Jurkat, Clone E6-1 (cell line): ENCODE results near the gene MATK.
"Not testable (repeated sequence)": the region's sequence is repeated elsewhere in the genome, so short reads cannot be mapped to it uniquely, and the experiment has no call there.

Experiments
- DNase-seq: peaks from one replicate; pipeline ENCODE4 v3.0.0-alpha.2; 2011; ENCODE audit warnings: low read depth, low spot score
- H3K4me3 ChIP-seq: 2 replicates; pipeline ENCODE4 v1.5.1; 2011; ENCODE audit warnings: mild to moderate bottlenecking, low read length, control low read depth, moderate library complexity

MATK gene

DNA sequence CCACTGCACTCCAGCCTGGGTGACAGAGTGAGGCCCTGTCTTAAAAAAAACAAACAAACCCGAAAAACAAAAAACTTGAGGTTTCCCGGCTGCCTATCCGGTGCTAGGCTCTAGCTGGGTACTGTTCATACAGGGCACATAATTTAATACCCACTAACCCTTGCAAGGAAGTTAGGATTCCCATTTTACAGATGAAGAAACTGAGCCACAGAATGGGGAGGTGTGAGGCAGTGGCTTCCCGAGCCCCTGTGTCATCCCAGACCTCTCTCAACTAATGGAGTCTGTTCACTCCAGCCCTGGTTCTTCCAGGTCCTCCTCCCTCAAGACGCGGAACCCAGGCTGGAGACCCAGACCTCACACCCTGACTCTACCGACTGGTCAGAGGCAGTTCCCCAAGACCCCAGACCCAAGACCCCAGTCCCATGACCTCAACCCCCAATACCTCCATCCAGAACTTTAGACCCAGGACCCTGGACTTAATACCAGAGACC lies 25.3 kb downstream of the MATK start:
- no peak for DNase-seq
- peak overlapping the region; percentile 98 for H3K4me3 ChIP-seq

DNA sequence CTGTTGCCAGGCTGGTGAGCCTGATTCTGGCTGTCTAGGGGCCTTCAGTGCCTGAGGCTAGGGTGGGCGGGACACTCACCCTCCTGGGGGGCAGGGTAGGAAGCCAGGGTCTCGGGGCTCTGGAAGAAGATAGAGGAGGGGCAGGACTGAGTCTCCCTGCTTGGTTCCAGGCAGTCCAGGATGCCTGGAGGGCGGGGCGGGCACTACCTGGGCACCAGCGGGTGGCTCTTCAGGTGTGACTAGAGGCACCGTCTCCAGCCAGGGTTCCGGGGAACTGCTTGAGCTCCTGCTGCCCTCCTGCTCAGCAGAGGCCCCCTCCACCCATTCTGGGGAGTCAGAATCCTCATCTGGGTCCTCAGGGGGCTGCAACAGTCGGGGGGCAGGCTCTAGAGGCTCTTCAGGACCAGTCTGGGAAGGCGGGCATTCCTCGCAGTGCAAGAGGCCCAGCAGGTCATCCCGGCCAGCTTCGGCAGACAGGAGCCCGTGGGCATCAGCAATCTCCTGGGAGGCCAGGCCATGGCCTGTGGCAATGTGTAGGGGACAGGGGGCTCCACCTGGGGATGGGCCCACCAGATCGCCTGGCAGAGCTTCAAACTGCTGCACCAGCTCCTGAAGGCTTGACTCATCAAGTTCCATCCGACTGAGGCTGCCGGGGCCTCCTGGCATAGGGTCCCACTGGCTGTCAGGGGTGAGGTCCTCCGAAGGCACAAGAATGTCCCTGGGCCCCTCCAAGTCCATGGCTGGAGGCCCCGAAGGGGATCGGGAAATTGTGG lies 26.5 kb downstream of the MATK start:
- H3K4me3 ChIP-seq = no peak overlapping the region
- no peak for DNase-seq

DNA sequence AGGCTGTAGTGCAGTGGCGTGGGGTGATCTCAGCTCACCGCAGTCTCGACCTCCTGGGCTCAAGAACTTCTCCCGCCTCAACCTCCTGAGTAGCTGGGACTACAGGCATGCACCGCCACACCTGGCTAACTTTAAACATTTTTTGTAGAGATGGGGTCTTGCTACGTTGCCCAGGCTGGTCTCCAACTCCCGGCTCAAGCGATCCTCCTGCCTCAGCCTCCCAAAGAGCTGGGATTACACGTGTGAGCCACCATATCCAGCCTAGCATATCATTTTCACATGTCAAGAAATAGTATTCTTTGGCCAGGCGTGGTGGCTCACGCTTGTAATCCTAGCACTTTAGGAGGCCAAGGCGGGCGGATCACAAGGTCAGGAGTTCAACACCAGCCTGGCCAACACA lies 27.9 kb downstream of the MATK start:
- not testable (repeated sequence) for DNase-seq, H3K4me3 ChIP-seq

DNA sequence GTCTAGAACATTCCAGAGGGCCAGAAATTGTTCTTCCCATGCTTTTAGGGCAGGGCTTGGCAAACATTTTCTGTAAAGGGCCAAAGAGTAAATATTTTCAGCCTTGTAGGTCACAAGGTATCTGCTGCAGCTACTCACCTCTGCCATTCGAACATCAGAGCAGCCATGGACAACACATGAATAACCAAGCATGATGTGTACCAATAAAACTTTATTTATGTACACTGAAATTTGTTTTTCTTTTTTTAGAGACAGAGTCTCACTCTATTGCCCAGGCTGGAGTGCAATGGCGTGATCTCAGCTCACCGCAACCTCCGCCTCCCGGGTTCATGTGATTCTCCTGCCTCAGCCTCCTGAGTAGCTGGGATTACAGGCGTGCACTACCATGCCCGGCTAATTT lies 28.5 kb downstream of the MATK start:
- not testable (repeated sequence) for H3K4me3 ChIP-seq, DNase-seq

DNA sequence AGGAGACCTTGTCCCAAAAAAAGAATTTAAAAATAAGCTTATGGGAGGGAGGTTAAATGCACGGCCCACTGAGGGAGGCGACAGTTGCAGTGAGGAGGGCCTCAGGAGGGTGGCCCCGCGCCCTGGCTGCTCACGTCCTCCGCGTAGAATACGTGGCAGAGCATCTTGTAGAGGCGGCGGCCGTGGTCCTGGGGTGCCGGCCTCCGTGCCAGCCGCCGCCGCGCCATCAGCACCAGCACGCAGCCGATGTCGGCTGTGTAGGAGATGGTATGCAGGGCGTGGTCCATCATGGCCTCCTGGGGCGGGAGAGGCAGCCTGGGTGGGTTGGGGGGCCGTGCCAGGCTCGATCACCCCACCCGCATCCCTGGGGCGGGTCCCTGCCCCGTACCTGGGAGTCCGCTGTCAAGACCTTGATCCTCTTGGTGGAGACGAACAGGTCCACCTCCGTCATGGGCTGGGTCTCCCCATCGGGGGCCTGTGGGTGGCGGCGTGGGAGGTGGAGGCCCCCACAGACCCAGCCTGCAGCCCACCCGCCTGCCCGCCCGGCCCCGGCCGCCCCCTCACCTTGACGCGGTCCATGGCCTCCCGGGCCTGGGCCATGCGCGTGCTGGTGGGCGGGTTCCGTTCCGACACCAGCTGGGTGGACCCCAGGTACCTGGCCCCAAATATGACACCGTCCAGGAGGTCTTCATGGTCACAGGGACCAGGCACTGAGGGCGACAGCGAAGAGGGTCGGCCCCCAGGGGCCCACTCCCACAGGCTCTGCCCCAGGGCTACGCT lies 32.4 kb downstream of the MATK start:
- DNase-seq = no peak
- H3K4me3 ChIP-seq = no peak overlapping the region

DNA sequence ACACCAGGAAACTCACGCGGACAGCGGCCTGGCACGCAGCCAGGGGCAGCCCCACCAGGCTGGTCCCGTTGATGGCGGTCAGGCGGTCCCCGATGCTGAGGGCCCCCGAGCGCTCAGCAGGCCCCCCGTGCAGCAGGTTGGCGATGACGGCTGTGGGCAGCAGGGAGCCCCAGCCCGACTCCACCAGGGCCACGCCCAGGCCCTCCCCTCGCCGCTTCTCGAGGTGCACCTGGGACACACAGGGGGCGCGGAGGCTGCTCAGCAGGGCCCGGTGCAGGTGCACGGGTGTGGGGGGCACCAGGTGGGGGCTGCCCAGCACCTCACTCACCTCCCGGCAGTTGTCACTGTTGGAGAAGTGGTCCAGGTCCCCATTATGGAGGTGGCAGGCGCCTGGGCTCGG lies 33.7 kb downstream of the MATK start:
- no peak for DNase-seq
- H3K4me3 ChIP-seq = no peak overlapping the region

DNA sequence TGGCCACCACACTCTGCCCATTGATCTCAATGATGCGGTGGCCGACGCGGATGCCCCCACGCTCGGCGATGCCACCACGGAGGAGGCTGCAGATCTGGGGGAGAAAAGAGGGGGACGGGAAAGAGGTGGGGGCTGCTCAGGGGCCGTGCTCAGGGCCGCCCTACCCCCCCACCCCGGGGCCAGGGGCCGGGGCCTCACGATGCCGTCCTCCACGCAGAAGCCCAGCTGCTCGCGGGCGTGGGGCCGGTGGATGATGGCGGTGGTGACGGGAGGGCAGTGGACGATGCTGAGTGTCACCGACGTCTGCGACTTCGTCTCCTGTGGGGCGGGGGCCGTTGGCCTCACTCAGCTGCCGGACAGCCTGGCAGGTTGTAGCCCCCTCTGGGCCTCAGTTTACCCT lies 34.9 kb downstream of the MATK start:
- no peak for DNase-seq
- no peak overlapping the region for H3K4me3 ChIP-seq

DNA sequence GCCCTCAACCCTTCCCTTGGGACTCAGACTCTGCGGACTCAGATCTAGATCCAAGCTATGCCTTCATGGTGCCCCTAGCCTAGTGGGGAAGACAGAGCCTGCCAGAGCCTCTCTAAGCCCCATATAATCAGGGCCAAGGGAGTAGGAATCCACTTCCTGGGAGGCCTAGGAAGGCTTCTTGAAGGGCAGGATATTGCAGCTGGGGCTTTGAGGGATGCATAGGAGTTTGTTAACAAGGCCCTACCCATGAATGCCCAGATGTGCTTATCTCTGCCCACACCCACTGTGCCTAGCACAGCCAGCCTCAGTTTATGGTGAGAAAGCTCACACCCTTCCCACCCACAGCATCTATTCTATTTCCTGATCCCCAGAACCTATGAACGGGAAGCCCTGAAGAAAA lies 36.0 kb downstream of the MATK start:
- DNase-seq = no peak
- H3K4me3 ChIP-seq = no peak overlapping the region

DNA sequence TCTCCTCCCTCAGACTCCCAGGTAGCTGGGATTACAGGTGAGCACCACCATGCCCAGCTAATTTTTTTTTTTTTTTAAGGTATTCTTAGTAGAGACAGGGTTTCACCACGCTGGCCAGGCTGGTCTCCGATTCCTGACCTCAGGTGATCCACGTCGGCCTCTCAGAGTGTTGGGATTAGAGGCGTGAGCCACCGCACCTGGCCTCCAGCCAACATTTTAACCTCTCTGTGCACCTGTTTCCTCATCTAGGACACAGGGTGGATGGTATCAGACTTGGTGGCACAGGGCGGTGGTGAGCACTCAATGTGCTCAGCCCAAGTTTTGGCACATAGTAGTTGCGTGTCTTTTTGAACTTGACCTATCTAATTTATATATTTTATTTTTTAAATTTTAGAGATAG lies 37.2 kb downstream of the MATK start:
- no peak overlapping the region for H3K4me3 ChIP-seq
- DNase-seq = no peak

DNA sequence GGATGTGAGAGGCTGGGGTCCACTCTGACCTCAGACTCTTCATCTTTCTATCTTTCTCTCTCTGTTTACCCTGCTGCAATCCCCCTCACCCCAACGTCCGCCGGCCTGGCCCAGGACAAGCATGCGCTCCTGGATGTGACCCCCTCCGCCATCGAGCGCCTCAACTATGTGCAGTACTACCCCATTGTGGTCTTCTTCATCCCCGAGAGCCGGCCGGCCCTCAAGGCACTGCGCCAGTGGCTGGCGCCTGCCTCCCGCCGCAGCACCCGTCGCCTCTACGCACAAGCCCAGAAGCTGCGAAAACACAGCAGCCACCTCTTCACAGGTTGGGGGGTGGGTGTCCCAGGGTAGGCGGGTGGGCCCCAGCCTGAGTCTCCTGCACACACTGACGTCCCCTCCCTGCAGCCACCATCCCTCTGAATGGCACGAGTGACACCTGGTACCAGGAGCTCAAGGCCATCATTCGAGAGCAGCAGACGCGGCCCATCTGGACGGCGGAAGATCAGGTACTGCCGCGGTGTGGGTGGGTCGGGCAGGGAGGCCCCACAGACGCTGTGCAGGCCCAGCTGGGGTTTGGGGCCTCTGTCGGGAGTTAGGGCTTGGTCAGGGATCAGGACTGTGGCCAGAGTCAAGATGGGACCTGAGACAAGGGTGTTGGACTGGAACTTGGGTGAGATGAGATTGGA lies 39.7 kb downstream of the MATK start:
- DNase-seq = no peak
- no peak overlapping the region for H3K4me3 ChIP-seq

DNA sequence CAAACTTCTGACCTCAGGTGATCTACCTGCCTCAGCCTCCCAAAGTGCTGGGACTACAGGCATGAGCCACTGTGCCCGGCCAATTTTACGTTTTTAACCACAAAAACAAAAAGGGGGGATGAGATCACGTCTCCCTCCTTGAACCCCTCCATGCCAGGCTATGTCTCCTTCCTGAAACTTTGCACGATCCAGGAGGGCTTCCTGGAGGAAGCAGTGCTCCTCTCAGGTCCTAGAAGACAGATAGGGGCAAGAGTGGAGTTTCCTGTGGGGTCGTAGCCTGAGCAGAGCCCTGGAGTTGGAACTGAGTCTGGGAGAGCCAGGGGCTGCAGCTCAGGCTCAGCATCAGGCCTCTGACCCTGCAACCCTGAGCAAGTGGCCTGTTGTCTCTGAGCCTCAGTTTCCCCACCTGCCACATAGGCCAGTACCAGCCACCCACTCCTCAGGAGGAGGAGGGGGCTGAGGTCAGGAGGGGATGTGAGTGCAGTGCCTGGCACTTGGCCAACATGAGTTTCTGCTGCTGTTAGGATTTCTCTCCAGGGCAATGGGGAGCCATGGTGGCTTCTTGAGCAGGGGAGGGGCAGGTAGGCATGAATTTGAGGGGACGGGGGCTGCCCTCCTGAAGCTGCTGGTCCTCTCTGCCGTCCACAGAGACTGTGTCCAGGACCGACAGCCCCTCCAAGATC lies 40.7 kb downstream of the MATK start:
- no peak overlapping the region for H3K4me3 ChIP-seq
- no peak for DNase-seq

DNA sequence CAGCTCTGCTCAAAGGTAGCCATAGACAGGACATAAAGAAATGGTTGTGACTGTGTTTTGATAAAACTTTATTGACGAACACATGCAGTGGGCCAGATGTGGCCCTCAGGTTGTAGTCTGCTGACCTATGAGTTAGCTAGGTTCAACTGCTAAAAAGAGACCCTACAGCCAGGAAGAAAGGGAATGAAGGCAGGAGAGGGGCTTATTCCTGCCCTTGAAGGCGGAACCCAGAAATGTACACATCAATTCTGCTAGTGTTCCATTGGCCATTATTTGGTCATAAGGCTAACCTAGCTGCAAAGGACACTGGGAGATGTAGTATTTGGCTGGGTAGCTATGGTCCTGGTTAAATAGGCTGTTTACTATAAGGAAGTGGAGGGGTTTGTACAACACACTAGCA lies 42.7 kb downstream of the MATK start:
- H3K4me3 ChIP-seq = no peak overlapping the region
- no peak for DNase-seq

DNA sequence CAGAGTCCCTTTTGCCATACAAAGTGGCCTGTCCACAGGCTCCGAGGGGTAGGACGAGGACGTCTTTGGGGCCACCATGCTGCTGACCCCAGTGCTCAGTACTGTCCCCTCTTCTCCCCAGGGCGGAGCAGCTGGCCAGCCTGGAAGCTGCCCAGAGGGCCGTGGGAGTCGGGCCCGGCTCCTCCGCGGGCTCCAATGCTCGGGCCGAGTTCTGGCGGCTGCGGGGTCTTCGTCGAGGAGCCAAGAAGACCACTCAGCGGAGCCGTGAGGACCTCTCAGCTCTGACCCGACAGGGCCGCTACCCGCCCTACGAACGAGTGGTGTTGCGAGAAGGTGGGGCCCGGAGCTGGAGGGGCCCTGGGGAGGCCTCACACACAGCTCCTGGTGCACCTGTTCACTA lies 45.8 kb downstream of the MATK start:
- DNase-seq = no peak
- H3K4me3 ChIP-seq = no peak overlapping the region

DNA sequence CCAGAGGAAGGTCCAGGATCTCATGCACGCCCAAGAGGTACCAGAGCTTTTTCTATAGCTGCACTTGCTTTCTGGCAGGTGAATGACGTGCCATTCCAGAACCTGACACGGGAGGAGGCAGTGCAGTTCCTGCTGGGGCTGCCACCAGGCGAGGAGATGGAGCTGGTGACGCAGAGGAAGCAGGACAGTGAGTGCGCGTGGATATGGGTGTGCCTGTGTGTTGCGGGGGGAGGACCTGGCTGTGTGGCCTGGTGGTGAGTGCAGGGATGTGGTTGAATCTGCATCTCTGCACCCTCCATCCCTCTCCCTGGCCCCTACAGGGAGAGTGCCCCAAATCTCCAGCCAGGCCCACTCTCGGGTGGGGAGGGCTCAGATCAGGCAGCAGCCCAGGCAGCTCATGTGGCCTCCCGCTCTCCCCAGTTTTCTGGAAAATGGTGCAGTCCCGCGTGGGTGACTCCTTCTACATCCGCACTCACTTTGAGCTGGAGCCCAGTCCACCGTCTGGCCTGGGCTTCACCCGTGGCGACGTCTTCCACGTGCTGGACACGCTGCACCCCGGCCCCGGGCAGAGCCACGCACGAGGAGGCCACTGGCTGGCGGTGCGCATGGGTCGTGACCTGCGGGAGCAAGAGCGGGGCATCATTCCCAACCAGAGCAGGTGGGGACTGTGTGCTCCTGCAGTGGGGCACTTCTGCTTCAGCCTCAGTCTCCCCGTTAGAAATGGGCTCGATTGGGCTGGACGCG lies 47.5 kb downstream of the MATK start:
- no peak for DNase-seq
- H3K4me3 ChIP-seq = no peak overlapping the region

DNA sequence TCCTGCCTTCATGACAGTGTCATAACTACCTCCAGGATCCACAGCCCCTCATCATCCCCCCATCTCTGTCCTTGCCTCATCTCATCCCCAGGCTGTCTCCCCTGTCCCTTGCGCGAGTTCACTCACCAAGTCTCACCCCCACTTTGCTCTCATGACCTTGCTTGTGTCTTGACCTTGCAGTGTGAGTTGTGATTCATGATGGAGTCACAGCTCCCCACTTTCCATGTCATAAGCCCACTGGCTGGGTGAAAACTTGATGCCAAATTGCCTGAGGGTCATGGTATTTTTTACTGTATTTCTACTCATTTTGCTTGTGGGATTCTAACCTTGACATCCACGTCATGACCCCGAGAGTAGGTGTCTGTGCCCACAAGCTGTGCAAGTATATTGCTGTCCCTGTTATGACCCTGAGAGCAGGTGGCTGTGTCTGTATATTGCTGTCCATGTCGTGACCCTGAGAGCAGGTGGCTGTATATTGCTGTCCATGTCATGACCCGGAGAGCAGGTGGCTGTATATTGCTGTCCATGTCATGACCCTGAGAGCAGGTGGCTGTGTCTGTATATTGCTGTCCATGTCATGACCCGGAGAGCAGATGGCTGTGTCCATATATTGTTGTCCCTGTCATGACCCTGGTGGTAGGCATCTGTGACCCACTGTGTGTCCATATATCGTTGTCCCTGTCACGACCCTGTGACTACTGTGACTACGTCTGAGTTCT lies 48.5 kb downstream of the MATK start:
- H3K4me3 ChIP-seq = no peak overlapping the region
- no peak for DNase-seq

DNA sequence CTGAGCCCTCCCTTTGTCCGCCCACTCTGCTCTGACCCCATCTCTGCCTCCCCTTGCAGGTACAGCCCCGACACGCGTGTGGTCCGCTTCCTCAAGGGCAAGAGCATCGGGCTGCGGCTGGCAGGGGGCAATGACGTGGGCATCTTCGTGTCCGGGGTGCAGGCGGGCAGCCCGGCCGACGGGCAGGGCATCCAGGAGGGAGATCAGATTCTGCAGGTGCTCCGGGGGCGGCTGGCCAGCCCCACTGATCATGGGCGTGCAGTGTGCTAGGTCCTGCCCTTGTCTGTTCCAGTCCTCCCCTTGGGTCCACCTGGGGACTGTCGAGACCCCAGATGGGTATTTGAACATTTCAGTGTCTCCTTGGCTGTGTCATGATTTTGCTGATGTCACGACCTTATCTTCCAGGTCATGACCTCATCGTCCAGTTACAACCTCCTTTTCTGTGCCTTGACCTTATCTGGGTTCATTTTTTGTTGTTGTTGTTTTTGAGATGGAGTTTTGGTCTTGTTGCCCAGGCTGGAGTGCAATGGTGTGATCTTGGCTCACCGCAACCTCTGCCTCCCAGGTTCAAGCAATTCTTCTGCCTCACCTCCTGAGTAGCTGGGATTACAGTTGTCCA lies 50.0 kb downstream of the MATK start:
- H3K4me3 ChIP-seq = no peak overlapping the region
- no peak for DNase-seq

DNA sequence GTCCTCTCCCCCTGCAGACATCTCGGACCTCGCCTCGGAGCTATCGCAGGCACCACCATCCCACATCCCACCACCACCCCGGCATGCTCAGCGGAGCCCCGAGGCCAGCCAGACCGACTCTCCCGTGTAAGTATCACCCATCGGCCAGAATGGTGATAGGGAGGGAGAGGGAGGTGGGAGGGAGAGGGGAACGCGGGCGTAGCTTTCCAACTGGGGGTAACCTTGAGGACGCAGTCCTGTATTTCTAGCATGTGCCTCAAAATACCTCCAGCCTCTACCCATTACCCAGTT lies 51.9 kb downstream of the MATK start:
- no peak for DNase-seq
- no peak overlapping the region for H3K4me3 ChIP-seq
